ENCODE data around the gene ANO8.

Gene ANO8

DNA sequence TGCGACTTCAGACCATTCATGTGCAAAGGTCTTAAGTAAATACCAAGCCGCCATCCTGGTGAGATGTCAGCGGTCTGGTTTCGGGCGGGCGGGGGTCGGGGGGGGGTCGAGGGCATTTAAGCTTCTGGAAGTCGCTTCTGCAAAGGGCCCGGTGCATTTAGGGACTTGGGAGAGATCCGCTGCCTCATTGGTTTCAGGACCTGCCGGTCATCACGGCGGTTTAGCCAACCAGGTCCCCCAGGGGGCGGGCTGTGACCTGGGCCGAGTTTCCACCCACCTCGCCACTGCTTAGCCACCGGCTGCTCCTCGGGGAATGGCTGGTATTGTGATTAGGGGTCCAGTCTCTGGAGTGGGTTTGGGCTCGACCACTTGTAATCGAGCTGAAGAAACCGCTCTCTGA lies 45.2 kb downstream of the ANO8 start:
- Histone ChIP-seq H3K36me3 (ENCODE audit: low read length) (0 out of 2 replicates have a peak, but pooled peaks cover 9% of the 10 kb centered on the region), H2AFZ (ENCODE audit: low read depth, low read length, severe bottlenecking) (no peak overlapping the region), H3K4me3 (ENCODE audit: insufficient read depth, low read length, poor library complexity, severe bottlenecking) (no peak overlapping the region), H3F3A (ENCODE audit: insufficient read depth) (0 out of 2 replicates have a peak, but pooled peaks cover 7% of the 10 kb centered on the region), H3K27me3 (ENCODE audit: low read length) (no peaks in the 10 kb centered on the region), H3K9me2 (replicated peaks; ENCODE audit: insufficient read depth, low read length) (no peaks in the 10 kb centered on the region), H4K20me1 (ENCODE audit: low read depth, low read length) (no peaks in the 10 kb centered on the region), H3K4me2 (ENCODE audit: low read depth, low read length, poor library complexity, severe bottlenecking) (no peak overlapping the region), H3K79me2 (ENCODE audit: insufficient read depth, low read length) (peaks cover 4% of the 10 kb centered on the region), H3K27ac (ENCODE audit: low read depth, low read length) (no peak overlapping the region), H3K9ac (ENCODE audit: low read length) (no peak overlapping the region), H3K9me3 (ENCODE audit: insufficient read depth, low read length) (no peaks in the 10 kb centered on the region)
- TF ChIP-seq EZH2phosphoT487 (conservative IDR thresholded peaks at IDR 0.05; ENCODE audit: low read length) = no peak
- TF ChIP-seq CTCF (IDR thresholded peaks at IDR 0.05; ENCODE audit: insufficient read depth, low read length, poor library complexity, severe bottlenecking) = no peak

DNA sequence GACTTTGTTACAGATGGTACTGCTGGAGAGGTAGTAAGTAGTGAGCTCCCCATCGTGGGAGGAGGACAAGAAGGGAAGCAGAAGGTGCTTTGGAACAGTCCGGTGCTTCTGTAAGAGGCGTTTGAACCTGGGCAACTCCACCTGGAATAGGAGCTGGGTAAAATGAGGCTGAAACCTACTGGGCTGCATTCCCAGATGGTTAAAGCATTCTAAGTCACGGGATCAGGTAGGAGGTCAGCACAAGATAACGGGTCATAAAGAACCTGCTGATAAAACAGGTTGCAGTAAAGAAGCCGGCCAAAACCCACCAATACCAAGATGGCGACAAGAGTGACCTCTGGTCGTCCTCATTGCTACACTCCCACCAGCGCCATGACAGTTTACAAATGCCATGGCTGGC lies 47.9 kb downstream of the ANO8 start:
- no peak overlapping the region for H3K4me2 ChIP-seq (ENCODE audit: low read depth, low read length, poor library complexity, severe bottlenecking)
- no peak overlapping the region for H3K9ac ChIP-seq (ENCODE audit: low read length)
- 0 out of 2 replicates have a peak, but pooled peaks cover 7% of the 10 kb centered on the region for H3F3A ChIP-seq (ENCODE audit: insufficient read depth)
- TF ChIP-seq CTCF (IDR thresholded peaks at IDR 0.05; ENCODE audit: insufficient read depth, low read length, poor library complexity, severe bottlenecking) = no peak
- no peak for TF ChIP-seq EZH2phosphoT487 (conservative IDR thresholded peaks at IDR 0.05; ENCODE audit: low read length)
- H3K79me2 ChIP-seq (ENCODE audit: insufficient read depth, low read length) = peaks cover 16% of the 10 kb centered on the region
- H3K27me3 ChIP-seq (ENCODE audit: low read length) = no peaks in the 10 kb centered on the region
- H3K4me3 ChIP-seq (ENCODE audit: insufficient read depth, low read length, poor library complexity, severe bottlenecking) = no peak overlapping the region
- H3K9me3 ChIP-seq (ENCODE audit: insufficient read depth, low read length) = no peaks in the 10 kb centered on the region
- no peak overlapping the region for H3K27ac ChIP-seq (ENCODE audit: low read depth, low read length)
- no peaks in the 10 kb centered on the region for H3K9me2 ChIP-seq (replicated peaks; ENCODE audit: insufficient read depth, low read length)
- peaks cover 7% of the 10 kb centered on the region; the same call in 1 of the 2 replicates for H4K20me1 ChIP-seq (ENCODE audit: low read depth, low read length)
- H3K36me3 ChIP-seq (ENCODE audit: low read length) = peaks cover 20% of the 10 kb centered on the region
- H2AFZ ChIP-seq (ENCODE audit: low read depth, low read length, severe bottlenecking) = no peak overlapping the region

DNA sequence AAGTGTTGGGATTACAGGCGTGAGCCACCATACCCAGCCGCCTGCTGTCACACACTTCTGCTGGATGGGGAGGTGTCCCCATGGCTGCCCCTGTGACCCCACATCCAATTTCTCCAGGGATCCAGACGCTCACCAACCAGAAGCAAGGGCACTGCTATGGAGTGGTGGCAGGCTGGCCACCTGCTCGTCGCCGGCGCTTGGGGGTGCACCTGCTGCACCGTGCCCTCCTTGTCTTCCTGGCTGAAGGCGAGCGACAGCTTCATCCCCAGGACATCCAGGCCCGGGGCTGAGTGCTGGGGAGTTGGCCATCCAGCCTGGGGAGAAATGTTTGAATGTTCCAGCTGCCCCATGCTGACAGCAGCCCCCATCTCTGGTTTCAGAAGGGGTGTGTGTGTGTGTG lies 48.4 kb downstream of the ANO8 start:
- Histone ChIP-seq H3K4me3 (ENCODE audit: insufficient read depth, low read length, poor library complexity, severe bottlenecking) (no peak overlapping the region), H3K36me3 (ENCODE audit: low read length) (peaks cover 20% of the 10 kb centered on the region), H3K9ac (ENCODE audit: low read length) (no peak overlapping the region), H4K20me1 (ENCODE audit: low read depth, low read length) (peaks cover 7% of the 10 kb centered on the region; the same call in 1 of the 2 replicates), H3K9me2 (replicated peaks; ENCODE audit: insufficient read depth, low read length) (no peaks in the 10 kb centered on the region), H3K4me2 (ENCODE audit: low read depth, low read length, poor library complexity, severe bottlenecking) (no peak overlapping the region), H3K9me3 (ENCODE audit: insufficient read depth, low read length) (no peaks in the 10 kb centered on the region), H2AFZ (ENCODE audit: low read depth, low read length, severe bottlenecking) (no peak overlapping the region), H3K27me3 (ENCODE audit: low read length) (no peaks in the 10 kb centered on the region), H3K79me2 (ENCODE audit: insufficient read depth, low read length) (peaks cover 16% of the 10 kb centered on the region), H3K27ac (ENCODE audit: low read depth, low read length) (no peak overlapping the region), H3F3A (ENCODE audit: insufficient read depth) (peaks cover 11% of the 10 kb centered on the region)
- TF ChIP-seq EZH2phosphoT487 (conservative IDR thresholded peaks at IDR 0.05; ENCODE audit: low read length) = no peak
- TF ChIP-seq CTCF (IDR thresholded peaks at IDR 0.05; ENCODE audit: insufficient read depth, low read length, poor library complexity, severe bottlenecking) = no peak

All from SU-DHL-6 (cell line).